ENCODE data around the gene NDRG4. TPM values are rescaled to one million over a fixed set of nuclear protein-coding genes. Genes with fewer than 3 reads are reported as not detected.

The NDRG4 gene
- total and polyA plus RNA-seq, 2 experiments from 2014 or later: 16.3 to 32.1 TPM

DNA sequence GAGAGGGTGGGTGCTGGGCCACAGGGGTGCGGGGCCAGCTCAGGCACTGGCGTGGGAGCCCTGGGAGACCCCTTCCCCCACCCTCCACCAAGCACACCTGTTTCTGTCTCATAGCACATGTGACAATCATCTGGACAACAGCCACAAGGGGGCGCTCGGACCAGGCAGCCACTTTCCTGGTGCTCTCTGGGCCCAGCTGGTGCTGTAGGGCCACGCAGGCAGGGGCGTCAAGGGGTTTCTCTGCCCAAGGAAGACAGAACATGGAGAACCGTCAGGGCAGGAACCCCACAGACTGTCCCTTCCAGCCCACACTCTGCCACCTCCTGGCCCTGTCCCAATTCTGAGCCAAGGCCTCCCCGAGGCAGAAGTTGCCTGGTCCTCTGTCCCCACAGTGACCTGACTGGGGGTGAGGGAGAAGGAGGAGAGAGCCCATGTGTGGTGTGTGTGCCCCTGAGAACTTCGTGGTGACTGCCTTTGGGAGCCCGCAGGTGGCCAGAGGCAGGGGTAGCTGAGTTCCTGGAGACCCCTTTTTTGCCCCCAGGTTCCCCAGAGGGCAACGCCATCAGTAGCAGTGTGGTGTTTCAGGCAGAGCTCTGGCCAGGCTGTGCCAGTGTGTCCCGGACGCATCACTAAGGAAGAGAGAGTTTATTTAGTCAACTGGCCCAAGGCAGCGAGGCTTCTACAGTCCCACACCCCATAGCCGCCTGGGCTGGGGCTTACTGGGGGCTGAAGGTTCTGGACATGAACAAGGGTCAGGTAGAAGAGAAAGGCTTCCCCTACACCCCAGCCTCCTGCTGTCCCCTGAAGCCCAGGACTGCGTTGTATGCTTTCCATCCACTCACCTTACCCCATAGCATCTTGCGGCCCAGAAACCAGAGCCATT is 12.2 kb downstream of the NDRG4 start:
- Histone ChIP-seq H3K9me2 (ENCODE audit: insufficient read depth) (no peaks in the 10 kb centered on the region), H3K79me2 (replicated peaks; ENCODE audit: insufficient read depth) (peaks cover 27% of the 10 kb centered on the region), H3F3A (replicated peaks; ENCODE audit: low read depth) (peaks cover 12% of the 10 kb centered on the region; the same call in 1 of the 2 replicates), H3K4me2 (no peak overlapping the region), H3K36me3 (ENCODE audit: insufficient read depth) (peaks cover 7% of the 10 kb centered on the region; the same call in 1 of the 2 replicates), H4K20me1 (replicated peaks; ENCODE audit: insufficient read depth) (peaks cover 11% of the 10 kb centered on the region), H2AFZ (no peak overlapping the region), H3K27ac (ENCODE audit: low read depth) (no peak overlapping the region), H3K4me3 (no peak overlapping the region), H3K4me1 (ENCODE audit: insufficient read depth) (peaks cover 18% of the 10 kb centered on the region), H3K27me3 (ENCODE audit: insufficient read depth) (no peaks in the 10 kb centered on the region)
- Mint-ChIP-seq H3K4me3 (no peak overlapping the region; the same call in 2 of the 3 replicates), H3K27me3 (ENCODE audit: insufficient read depth, low read depth, poor library complexity) (peaks cover 36% of the 10 kb centered on the region), H3K36me3 (ENCODE audit: low read depth) (peaks cover 30% of the 10 kb centered on the region), H3K27ac (no peak overlapping the region; the same call in 1 of the 2 replicates), H3K4me1 (peaks cover 34% of the 10 kb centered on the region), H3K9me3 (no peaks in the 10 kb centered on the region)
- TF ChIP-seq EZH2 (IDR thresholded peaks at IDR 0.05; ENCODE audit: low read depth, unreplicated experiment): no peak
- no peak; the same call in 1 of the 2 replicates for TF ChIP-seq POLR2AphosphoS5 (IDR thresholded peaks at IDR 0.05; ENCODE audit: low read depth)
- TF ChIP-seq JUNB (IDR thresholded peaks at IDR 0.05; ENCODE audit: unreplicated experiment): no peak
- TF ChIP-seq, protein P1, sequence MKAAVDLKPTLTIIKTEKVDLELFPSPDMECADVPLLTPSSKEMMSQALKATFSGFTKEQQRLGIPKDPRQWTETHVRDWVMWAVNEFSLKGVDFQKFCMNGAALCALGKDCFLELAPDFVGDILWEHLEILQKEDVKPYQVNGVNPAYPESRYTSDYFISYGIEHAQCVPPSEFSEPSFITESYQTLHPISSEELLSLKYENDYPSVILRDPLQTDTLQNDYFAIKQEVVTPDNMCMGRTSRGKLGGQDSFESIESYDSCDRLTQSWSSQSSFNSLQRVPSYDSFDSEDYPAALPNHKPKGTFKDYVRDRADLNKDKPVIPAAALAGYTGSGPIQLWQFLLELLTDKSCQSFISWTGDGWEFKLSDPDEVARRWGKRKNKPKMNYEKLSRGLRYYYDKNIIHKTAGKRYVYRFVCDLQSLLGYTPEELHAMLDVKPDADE (IDR thresholded peaks at IDR 0.05): no peak
- no peak for TF ChIP-seq NANOG (IDR thresholded peaks at IDR 0.05; ENCODE audit: borderline replicate concordance)
- TF ChIP-seq, protein P2, sequence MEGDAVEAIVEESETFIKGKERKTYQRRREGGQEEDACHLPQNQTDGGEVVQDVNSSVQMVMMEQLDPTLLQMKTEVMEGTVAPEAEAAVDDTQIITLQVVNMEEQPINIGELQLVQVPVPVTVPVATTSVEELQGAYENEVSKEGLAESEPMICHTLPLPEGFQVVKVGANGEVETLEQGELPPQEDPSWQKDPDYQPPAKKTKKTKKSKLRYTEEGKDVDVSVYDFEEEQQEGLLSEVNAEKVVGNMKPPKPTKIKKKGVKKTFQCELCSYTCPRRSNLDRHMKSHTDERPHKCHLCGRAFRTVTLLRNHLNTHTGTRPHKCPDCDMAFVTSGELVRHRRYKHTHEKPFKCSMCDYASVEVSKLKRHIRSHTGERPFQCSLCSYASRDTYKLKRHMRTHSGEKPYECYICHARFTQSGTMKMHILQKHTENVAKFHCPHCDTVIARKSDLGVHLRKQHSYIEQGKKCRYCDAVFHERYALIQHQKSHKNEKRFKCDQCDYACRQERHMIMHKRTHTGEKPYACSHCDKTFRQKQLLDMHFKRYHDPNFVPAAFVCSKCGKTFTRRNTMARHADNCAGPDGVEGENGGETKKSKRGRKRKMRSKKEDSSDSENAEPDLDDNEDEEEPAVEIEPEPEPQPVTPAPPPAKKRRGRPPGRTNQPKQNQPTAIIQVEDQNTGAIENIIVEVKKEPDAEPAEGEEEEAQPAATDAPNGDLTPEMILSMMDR (conservative IDR thresholded peaks at IDR 0.05; ENCODE audit: low read depth in 2 of 2): peak; percentile 81 to 96
- ATAC-seq: peak; percentile 52
- peak; percentile 94 for DNase-seq (ENCODE audit: low spot score)

GRCh38 chr16:58513874-58514273 is 13.9 kb downstream of the NDRG4 start:
- no peak overlapping the region for H3K27ac ChIP-seq (ENCODE audit: low read depth)
- no peaks in the 10 kb centered on the region for H3K9me2 ChIP-seq (ENCODE audit: insufficient read depth)
- H3K27me3 ChIP-seq (ENCODE audit: insufficient read depth): no peaks in the 10 kb centered on the region
- peaks cover 11% of the 10 kb centered on the region for H4K20me1 ChIP-seq (replicated peaks; ENCODE audit: insufficient read depth)
- H3K4me1 Mint-ChIP-seq: peaks cover 31% of the 10 kb centered on the region
- no peak overlapping the region for H2AFZ ChIP-seq
- peaks cover 40% of the 10 kb centered on the region for H3K79me2 ChIP-seq (replicated peaks; ENCODE audit: insufficient read depth)
- H3K36me3 ChIP-seq (ENCODE audit: insufficient read depth): peaks cover 22% of the 10 kb centered on the region; the same call in 1 of the 2 replicates
- peaks cover 25% of the 10 kb centered on the region for H3F3A ChIP-seq (replicated peaks; ENCODE audit: low read depth)
- ATAC-seq (no peak), DNase-seq (ENCODE audit: low spot score) (no peak)
- H3K36me3 Mint-ChIP-seq (ENCODE audit: low read depth): peaks cover 47% of the 10 kb centered on the region
- H3K4me3 ChIP-seq: peak overlapping the region; percentile 78
- no peaks in the 10 kb centered on the region for H3K9me3 Mint-ChIP-seq
- H3K4me2 ChIP-seq: peak overlapping the region; percentile 99
- peak overlapping the region; percentile 95; the same call in 2 of the 3 replicates for H3K4me3 Mint-ChIP-seq
- H3K4me1 ChIP-seq (ENCODE audit: insufficient read depth): peaks cover 18% of the 10 kb centered on the region
- H3K27me3 Mint-ChIP-seq (ENCODE audit: insufficient read depth, low read depth, poor library complexity): peaks cover 38% of the 10 kb centered on the region
- H3K27ac Mint-ChIP-seq: no peak overlapping the region
- TF ChIP-seq POLR2AphosphoS5 (IDR thresholded peaks at IDR 0.05; ENCODE audit: low read depth): no peak
- TF ChIP-seq, protein P3, sequence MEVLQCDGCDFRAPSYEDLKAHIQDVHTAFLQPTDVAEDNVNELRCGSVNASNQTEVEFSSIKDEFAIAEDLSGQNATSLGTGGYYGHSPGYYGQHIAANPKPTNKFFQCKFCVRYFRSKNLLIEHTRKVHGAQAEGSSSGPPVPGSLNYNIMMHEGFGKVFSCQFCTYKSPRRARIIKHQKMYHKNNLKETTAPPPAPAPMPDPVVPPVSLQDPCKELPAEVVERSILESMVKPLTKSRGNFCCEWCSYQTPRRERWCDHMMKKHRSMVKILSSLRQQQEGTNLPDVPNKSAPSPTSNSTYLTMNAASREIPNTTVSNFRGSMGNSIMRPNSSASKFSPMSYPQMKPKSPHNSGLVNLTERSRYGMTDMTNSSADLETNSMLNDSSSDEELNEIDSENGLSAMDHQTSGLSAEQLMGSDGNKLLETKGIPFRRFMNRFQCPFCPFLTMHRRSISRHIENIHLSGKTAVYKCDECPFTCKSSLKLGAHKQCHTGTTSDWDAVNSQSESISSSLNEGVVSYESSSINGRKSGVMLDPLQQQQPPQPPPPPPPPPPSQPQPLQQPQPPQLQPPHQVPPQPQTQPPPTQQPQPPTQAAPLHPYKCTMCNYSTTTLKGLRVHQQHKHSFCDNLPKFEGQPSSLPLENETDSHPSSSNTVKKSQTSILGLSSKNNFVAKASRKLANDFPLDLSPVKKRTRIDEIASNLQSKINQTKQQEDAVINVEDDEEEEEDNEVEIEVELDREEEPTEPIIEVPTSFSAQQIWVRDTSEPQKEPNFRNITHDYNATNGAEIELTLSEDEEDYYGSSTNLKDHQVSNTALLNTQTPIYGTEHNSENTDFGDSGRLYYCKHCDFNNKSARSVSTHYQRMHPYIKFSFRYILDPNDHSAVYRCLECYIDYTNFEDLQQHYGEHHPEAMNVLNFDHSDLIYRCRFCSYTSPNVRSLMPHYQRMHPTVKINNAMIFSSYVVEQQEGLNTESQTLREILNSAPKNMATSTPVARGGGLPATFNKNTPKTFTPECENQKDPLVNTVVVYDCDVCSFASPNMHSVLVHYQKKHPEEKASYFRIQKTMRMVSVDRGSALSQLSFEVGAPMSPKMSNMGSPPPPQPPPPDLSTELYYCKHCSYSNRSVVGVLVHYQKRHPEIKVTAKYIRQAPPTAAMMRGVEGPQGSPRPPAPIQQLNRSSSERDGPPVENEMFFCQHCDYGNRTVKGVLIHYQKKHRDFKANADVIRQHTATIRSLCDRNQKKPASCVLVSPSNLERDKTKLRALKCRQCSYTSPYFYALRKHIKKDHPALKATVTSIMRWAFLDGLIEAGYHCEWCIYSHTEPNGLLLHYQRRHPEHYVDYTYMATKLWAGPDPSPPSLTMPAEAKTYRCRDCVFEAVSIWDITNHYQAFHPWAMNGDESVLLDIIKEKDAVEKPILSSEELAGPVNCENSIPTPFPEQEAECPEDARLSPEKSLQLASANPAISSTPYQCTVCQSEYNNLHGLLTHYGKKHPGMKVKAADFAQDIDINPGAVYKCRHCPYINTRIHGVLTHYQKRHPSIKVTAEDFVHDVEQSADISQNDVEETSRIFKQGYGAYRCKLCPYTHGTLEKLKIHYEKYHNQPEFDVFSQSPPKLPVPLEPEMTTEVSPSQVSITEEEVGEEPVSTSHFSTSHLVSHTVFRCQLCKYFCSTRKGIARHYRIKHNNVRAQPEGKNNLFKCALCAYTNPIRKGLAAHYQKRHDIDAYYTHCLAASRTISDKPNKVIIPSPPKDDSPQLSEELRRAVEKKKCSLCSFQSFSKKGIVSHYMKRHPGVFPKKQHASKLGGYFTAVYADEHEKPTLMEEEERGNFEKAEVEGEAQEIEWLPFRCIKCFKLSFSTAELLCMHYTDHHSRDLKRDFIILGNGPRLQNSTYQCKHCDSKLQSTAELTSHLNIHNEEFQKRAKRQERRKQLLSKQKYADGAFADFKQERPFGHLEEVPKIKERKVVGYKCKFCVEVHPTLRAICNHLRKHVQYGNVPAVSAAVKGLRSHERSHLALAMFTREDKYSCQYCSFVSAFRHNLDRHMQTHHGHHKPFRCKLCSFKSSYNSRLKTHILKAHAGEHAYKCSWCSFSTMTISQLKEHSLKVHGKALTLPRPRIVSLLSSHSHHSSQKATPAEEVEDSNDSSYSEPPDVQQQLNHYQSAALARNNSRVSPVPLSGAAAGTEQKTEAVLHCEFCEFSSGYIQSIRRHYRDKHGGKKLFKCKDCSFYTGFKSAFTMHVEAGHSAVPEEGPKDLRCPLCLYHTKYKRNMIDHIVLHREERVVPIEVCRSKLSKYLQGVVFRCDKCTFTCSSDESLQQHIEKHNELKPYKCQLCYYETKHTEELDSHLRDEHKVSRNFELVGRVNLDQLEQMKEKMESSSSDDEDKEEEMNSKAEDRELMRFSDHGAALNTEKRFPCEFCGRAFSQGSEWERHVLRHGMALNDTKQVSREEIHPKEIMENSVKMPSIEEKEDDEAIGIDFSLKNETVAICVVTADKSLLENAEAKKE (CRISPR knock-in tag; IDR thresholded peaks at IDR 0.05): no peak
- no peak for TF ChIP-seq EZH2 (IDR thresholded peaks at IDR 0.05; ENCODE audit: low read depth, unreplicated experiment)
- no peak for TF ChIP-seq STAT1 (IDR thresholded peaks at IDR 0.05; ENCODE audit: unreplicated experiment)
- no peak for TF ChIP-seq NANOG (IDR thresholded peaks at IDR 0.05; ENCODE audit: borderline replicate concordance)
